Endodermal cell (in vitro differentiated cells): Measurements from ENCODE around the gene CMTM3. TPM values are rescaled to one million over a fixed set of nuclear protein-coding genes. Genes with fewer than 3 reads are reported as not detected.

Source experiments
- DNase-seq: peaks from one replicate; pipeline ENCODE4 v3.0.0-alpha.2; 2017
- H3K27ac ChIP-seq: 2 replicates; pipeline ENCODE4 v1.5.1; 2013; ENCODE audit warnings: mild to moderate bottlenecking, low read depth, low read length, moderate library complexity
- H3K27me3 ChIP-seq: 2 replicates; pipeline ENCODE4 v1.6.1; 2013; ENCODE audit warnings: mild to moderate bottlenecking, low read length, moderate library complexity; ENCODE audit not compliant: insufficient read depth, control insufficient read depth, poor library complexity, severe bottlenecking
- H3K36me3 ChIP-seq: 2 replicates; pipeline ENCODE4 v1.7.0; 2013; ENCODE audit warnings: mild to moderate bottlenecking, low read length, moderate library complexity; ENCODE audit not compliant: control insufficient read depth, insufficient read depth
- H3K4me1 ChIP-seq: one replicate; pipeline ENCODE4 v1.7.0; 2013; ENCODE audit warnings: low read length; ENCODE audit not compliant: control insufficient read depth, insufficient read depth
- H3K4me3 ChIP-seq: 2 replicates; pipeline ENCODE4 v1.5.1; 2013; ENCODE audit warnings: mild to moderate bottlenecking, low read length, moderate library complexity
- H3K9ac ChIP-seq: 2 replicates; pipeline ENCODE4 v1.6.1; 2013; ENCODE audit warnings: mild to moderate bottlenecking, low read length, moderate library complexity; ENCODE audit not compliant: poor library complexity, severe bottlenecking; ENCODE audit errors: extremely low read depth
- H3K9me3 ChIP-seq: 2 replicates; pipeline ENCODE4 v1.6.1; 2013; ENCODE audit warnings: mild to moderate bottlenecking, low read length, moderate library complexity; ENCODE audit not compliant: control insufficient read depth
- H3K27ac Mint-ChIP-seq: 2 replicates; pipeline ENCODE4 v1.8.0; 2020; ENCODE audit warnings: mixed read lengths
- H3K27me3 Mint-ChIP-seq: 2 replicates; pipeline ENCODE4 v1.8.0; 2021; ENCODE audit warnings: mild to moderate bottlenecking, mixed read lengths; ENCODE audit not compliant: insufficient read depth
- H3K36me3 Mint-ChIP-seq: 2 replicates; pipeline ENCODE4 v1.8.0; 2020; ENCODE audit warnings: low read depth, mixed read lengths
- H3K4me1 Mint-ChIP-seq: 2 replicates; pipeline ENCODE4 v1.8.0; 2020; ENCODE audit warnings: mixed read lengths
- H3K4me3 Mint-ChIP-seq: 2 replicates; pipeline ENCODE4 v1.8.0; 2020; ENCODE audit warnings: mild to moderate bottlenecking, moderate library complexity, mixed read lengths
- H3K9me3 Mint-ChIP-seq: 2 replicates; pipeline ENCODE4 v1.8.0; 2020; ENCODE audit warnings: mild to moderate bottlenecking, mixed read lengths
- WGBS, 2 experiments: methylation state at CpG; one replicate each; pipeline versions ENCODE4 v1.1.5 to v1.1.7; 2013; ENCODE audit warnings: missing lambda C conversion rate in 2 of 2, mixed read lengths in 1 of 2; ENCODE audit not compliant: insufficient coverage in 1 of 2, insufficient read length in 1 of 2; 5-methylcytosine and 5-hydroxymethylcytosine counted together
- total RNA-seq, 2 donors: library from RNA; stranded (reverse); fragmentation: NEBNext Ultra II Directional in 1 of 2; extraction: Animal tissue kit (Norgen Biotek cat#: 25700) in 1 of 2; gene quantifications; 2 replicates in 1 of 2; 3 replicates in 1 of 2; pipeline ENCODE4 v1.2.1, GENCODE V29; 2021
- TF ChIP-seq, protein P1 (sequence below): fragments of 200-600 bp; sonication (generic); conservative IDR thresholded peaks from 2 replicates; pipeline ENCODE4 v1.5.0; 2021; ENCODE audit warnings: antibody characterized with exemption, mild to moderate bottlenecking

The CMTM3 gene
- total RNA-seq, 2 donors from 2014 or later: 44.2 to 48.5 TPM

DNA sequence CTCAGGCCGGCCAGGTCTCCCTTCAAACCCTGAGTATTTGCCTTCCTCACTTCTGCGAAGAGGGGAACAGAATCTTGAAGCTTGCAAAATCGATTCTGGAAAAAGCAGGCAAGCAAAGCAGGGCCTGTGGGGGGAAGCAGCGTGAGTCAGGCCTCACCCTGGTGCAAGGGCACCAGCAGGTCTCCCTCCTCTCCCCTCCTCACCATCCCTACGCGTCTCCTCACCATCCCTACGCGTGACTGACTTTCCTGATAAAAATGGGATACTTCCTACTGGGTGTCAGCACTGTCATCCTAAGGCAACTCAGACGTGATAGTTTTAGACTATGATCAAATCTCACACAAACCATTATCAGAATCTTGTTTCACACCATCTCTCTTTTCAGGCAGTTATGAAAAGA, 12.1 kb downstream of the CMTM3 start:
- Mint-ChIP-seq H3K27ac (peak overlapping the region; percentile 94), H3K4me1 (peaks cover 68% of the 10 kb centered on the region), H3K36me3 (peaks cover 45% of the 10 kb centered on the region), H3K9me3 (peaks cover 6% of the 10 kb centered on the region), H3K4me3 (peak overlapping the region; percentile 26), H3K27me3 (no peaks in the 10 kb centered on the region)
- 19 to 43% methylated on average over 7 to 9 of the region's 9 CpGs for WGBS, 2 experiments
- Histone ChIP-seq H3K27me3 (no peaks in the 10 kb centered on the region), H3K4me3 (no peak overlapping the region), H3K36me3 (peaks cover 59% of the 10 kb centered on the region), H3K9ac (peak overlapping the region; percentile 12), H3K27ac (no peak overlapping the region), H3K4me1 (peaks cover 50% of the 10 kb centered on the region), H3K9me3 (peaks cover 15% of the 10 kb centered on the region)
- peak; percentile 78 for DNase-seq
- TF ChIP-seq, protein P1, sequence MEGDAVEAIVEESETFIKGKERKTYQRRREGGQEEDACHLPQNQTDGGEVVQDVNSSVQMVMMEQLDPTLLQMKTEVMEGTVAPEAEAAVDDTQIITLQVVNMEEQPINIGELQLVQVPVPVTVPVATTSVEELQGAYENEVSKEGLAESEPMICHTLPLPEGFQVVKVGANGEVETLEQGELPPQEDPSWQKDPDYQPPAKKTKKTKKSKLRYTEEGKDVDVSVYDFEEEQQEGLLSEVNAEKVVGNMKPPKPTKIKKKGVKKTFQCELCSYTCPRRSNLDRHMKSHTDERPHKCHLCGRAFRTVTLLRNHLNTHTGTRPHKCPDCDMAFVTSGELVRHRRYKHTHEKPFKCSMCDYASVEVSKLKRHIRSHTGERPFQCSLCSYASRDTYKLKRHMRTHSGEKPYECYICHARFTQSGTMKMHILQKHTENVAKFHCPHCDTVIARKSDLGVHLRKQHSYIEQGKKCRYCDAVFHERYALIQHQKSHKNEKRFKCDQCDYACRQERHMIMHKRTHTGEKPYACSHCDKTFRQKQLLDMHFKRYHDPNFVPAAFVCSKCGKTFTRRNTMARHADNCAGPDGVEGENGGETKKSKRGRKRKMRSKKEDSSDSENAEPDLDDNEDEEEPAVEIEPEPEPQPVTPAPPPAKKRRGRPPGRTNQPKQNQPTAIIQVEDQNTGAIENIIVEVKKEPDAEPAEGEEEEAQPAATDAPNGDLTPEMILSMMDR: no peak

DNA sequence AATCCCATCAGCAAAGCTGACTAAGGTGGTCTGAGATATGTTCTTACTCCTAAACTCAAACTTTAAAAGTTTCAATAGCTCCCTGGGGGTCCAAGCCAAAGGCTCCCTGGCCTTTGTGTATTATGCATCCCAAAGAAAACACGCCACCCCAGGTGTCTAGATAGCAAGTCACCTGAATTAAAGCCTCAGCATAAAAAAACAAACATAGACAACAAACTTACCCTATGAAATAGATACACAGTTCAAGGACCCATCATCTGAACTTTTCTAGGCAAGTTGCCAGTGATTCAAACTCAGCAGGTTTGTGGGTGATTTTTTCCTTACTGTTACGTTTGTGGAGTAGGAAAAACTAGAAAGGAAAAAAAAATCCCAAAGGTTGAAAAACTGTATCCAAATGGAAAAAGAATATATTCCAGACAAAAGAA, 12.5 kb downstream of the CMTM3 start:
- TF ChIP-seq, protein P1: no peak
- peaks cover 45% of the 10 kb centered on the region for H3K36me3 Mint-ChIP-seq
- peaks cover 70% of the 10 kb centered on the region for H3K4me1 Mint-ChIP-seq
- H3K9me3 ChIP-seq: peaks cover 15% of the 10 kb centered on the region
- H3K4me1 ChIP-seq: peaks cover 51% of the 10 kb centered on the region
- H3K9me3 Mint-ChIP-seq: peaks cover 6% of the 10 kb centered on the region
- peak overlapping the region; percentile 26 for H3K4me3 Mint-ChIP-seq
- H3K36me3 ChIP-seq: peaks cover 59% of the 10 kb centered on the region
- no peak overlapping the region for H3K4me3 ChIP-seq
- DNase-seq: peak; percentile 70
- H3K27ac ChIP-seq: no peak overlapping the region
- 37 to 53% methylated on average over 2 of the region's 2 CpGs for WGBS, 2 experiments
- H3K27me3 ChIP-seq: no peaks in the 10 kb centered on the region
- H3K9ac ChIP-seq: peak overlapping the region; percentile 12
- peak overlapping the region; percentile 94 for H3K27ac Mint-ChIP-seq
- no peaks in the 10 kb centered on the region for H3K27me3 Mint-ChIP-seq

DNA sequence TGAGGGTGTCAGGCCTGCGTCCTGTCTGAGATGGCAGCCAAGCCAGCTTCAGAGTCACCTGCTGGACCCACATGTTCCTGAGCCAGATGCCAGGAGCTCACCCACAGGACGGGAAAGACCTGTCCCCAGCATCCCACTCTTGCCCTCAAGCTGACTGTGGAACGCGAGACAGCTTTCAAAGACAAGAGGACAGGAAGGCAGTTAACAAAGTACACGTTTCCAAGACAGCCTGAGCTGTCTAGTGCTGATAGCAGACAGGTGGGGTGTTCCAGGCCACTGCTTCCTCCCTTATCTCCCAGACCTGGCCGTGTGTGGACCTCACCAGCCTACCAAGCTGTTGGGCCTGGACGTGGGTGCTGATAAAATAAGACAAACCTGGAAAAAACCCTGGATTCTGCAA, 13.2 kb downstream of the CMTM3 start:
- Mint-ChIP-seq H3K4me3 (no peak overlapping the region), H3K36me3 (peaks cover 45% of the 10 kb centered on the region), H3K27ac (peak overlapping the region; percentile 94), H3K9me3 (peaks cover 6% of the 10 kb centered on the region), H3K27me3 (no peaks in the 10 kb centered on the region), H3K4me1 (peaks cover 78% of the 10 kb centered on the region)
- peak overlapping the region; percentile 12 for H3K9ac ChIP-seq
- no peak for DNase-seq
- peaks cover 10% of the 10 kb centered on the region for H3K9me3 ChIP-seq
- TF ChIP-seq, protein P1: no peak
- peaks cover 51% of the 10 kb centered on the region for H3K4me1 ChIP-seq
- H3K27me3 ChIP-seq: no peaks in the 10 kb centered on the region
- H3K27ac ChIP-seq: no peak overlapping the region
- H3K4me3 ChIP-seq: no peak overlapping the region
- H3K36me3 ChIP-seq: peaks cover 59% of the 10 kb centered on the region
- 56 to 78% methylated on average over 3 to 7 of the region's 7 CpGs for WGBS, 2 experiments
